ENCODE results near the gene IGSF21.

DNA sequence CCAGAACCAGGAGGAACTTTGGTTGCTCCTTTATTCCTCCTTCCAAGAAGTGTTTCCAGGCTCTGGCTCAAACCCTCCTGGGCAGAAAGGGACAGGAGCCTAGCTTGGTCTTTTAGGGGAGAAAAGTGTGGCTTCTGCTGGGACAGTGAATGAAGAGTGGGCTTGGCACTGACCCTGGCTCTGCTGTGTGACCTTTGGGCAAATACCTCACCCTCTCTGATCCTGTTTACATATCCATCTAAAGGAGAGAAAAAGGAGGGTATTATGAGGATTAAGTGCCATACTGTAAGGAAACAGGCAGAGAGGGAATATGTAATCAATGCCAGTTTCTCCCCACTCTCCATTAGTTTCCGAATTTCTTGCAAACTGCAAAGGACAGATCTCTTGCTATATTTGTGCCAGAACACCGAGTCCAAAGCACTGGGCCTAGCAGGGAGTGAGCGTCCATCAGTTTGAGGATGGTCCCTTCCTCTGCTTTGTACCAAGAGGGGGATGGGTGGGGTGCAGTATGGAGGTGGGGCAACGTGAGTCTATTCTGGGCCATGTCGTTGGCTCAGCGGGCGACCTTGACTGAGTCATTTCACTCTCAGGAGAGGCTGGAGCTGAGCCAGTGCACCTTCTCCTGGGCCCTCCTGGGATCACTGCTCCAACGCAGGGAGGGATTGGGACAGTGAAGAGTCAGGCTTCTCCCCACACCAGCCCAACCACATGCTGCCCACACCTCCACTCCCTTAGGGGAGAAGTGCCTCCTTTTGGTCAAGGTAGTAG lies 38.4 kb downstream of the IGSF21 start:
- TF ChIP-seq, protein P1, sequence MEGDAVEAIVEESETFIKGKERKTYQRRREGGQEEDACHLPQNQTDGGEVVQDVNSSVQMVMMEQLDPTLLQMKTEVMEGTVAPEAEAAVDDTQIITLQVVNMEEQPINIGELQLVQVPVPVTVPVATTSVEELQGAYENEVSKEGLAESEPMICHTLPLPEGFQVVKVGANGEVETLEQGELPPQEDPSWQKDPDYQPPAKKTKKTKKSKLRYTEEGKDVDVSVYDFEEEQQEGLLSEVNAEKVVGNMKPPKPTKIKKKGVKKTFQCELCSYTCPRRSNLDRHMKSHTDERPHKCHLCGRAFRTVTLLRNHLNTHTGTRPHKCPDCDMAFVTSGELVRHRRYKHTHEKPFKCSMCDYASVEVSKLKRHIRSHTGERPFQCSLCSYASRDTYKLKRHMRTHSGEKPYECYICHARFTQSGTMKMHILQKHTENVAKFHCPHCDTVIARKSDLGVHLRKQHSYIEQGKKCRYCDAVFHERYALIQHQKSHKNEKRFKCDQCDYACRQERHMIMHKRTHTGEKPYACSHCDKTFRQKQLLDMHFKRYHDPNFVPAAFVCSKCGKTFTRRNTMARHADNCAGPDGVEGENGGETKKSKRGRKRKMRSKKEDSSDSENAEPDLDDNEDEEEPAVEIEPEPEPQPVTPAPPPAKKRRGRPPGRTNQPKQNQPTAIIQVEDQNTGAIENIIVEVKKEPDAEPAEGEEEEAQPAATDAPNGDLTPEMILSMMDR (IDR thresholded peaks at IDR 0.05), result no peak
- no peak for TF ChIP-seq POLR2A (IDR thresholded peaks at IDR 0.05)
